GM19324 (cell line): Measurements from ENCODE around the gene MAPKAP1.
A peak's percentile ranks its signal among the peaks of the same experiment; 100 is the strongest.

ENCODE experiments used
- ATAC-seq: cut with Tn5 transposase; IDR thresholded peaks from one replicate; pipeline ENCODE4 v1.9.1; 2021; ENCODE audit warnings: mild to moderate bottlenecking, moderate library complexity; ENCODE audit not compliant: unreplicated experiment, low FRiP score

Gene MAPKAP1

GRCh38 chr9:125680445-125680844 lies 26.6 kb downstream of the MAPKAP1 start:
- ATAC-seq: no peak

GRCh38 chr9:125679597-125680189 lies 27.3 kb downstream of the MAPKAP1 start:
- ATAC-seq: no peak

- ATAC-seq: no peak
Observed at GRCh38 chr9:125674981-125675973, 31.7 kb downstream of the MAPKAP1 start.

DNA sequence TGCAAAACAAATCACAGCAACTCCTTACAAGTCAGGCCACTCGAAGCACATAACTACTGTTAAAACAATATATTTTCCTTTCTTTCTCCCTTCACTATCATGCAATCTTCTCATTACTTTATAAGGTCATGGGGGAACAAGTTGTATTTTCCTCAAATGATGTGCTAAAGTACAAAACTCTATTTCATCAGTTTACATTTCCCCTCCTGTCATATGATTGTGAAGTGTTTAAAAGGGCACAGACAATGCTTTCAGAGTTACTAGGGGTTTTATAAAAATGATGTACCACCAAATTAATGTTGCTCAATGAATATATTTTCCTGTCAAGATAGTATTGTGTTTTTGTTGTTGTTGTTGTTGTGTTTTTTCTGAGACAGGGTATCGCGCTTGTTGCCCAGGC lies 34.1 kb downstream of the MAPKAP1 start:
- ATAC-seq: no peak

DNA sequence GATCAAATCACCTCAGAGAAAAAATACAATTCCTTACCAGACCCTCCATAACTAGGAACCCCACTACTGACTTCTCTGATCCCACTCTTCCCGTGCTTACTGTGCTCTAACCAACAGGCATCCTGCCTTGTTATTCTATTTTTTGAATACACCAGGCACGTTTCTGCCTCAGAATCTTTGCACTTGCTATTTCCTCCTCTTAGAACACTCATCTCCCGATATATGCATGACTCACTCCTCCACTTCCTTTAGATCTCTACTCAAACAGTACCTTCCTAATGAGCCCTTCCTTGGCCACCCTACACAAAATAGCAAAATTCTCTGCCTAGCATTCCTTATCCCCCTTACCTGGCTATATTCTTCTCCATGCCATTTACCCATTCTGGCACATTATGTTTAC lies 43.9 kb downstream of the MAPKAP1 start:
- ATAC-seq: no peak

DNA sequence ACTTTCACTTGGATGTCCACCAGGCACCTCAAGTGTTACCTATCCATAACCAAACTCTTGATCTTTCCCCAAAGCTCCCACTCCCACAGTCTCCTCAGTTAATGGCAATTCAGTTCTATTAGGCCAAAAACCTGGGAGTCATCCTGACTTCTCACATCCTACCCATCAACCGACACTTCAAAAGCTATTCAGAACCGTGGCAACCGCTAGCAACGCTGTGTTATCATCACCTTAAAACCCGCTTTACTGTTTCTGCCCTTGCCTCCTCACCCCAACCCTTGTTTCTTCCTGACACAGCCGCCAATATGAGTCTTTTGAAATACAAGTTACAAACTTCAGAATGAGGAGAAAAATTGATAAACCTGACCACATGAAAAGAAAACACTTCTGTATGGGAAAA lies 46.5 kb downstream of the MAPKAP1 start:
- ATAC-seq: no peak

DNA sequence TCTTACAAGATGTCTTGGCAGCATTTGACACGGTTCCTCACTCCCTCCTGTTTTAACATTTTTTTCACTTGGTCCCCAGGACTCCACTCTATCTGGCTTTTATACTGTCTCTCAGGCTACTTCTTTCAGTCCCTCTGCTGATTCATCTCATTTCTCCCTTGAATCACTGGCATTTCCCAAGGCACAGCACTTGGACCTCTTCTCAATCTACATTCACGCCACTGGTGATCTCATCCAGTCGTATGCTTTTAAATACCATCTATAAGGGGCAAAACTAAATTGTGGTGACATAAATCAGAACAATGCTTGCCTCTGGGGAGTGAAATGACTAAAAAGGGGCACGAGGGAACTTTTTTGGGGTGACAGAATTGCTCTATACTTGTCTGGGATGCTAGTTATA lies 47.1 kb downstream of the MAPKAP1 start:
- no peak for ATAC-seq

- no peak for ATAC-seq
Observed at GRCh38 chr9:125659201-125659840, 47.7 kb downstream of the MAPKAP1 start.

- ATAC-seq: no peak
Observed at GRCh38 chr9:125656560-125656959, 50.4 kb downstream of the MAPKAP1 start.

- ATAC-seq: no peak
Observed at GRCh38 chr9:125655691-125656410, 51.2 kb downstream of the MAPKAP1 start.

GRCh38 chr9:125655066-125655633 lies 51.9 kb downstream of the MAPKAP1 start:
- ATAC-seq: no peak

DNA sequence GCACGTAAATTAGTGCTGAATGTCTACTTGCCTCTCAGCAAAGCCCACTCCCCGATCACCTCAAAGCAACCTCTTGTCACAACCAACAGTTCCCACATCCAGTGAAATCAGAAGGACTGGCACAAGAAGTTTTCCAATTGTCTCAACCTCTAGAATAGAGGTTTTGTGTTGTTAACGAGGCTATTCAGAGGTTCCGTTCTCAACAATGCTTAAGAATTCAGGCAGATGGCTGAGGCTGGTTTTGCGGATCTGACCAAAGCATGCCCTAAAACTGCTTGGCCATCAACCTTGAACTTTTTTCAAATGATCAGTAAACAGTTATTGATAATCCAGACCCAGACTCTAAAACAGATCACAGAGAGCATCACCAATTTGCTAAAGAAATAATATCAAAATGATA lies 52.9 kb downstream of the MAPKAP1 start:
- no peak for ATAC-seq

DNA sequence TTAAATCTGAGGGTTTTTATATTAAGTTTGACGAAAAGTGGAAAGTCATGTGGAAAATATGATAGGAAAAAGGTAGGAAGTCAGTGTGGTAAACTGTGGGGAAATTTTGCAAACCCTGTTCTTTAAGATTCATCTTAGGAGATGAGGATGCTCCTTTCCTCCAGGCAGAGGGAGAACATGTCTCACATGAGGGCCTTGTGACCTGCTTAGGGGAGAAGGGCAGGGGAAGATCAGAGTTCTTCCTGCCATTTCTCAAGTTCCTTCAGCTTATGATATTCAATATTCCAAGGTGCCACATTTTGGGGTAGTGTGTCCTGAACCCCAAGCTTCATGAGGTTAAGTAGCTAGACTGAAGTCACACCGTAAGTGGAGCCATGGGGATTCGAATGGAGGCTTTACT lies 53.7 kb downstream of the MAPKAP1 start:
- no peak for ATAC-seq

DNA sequence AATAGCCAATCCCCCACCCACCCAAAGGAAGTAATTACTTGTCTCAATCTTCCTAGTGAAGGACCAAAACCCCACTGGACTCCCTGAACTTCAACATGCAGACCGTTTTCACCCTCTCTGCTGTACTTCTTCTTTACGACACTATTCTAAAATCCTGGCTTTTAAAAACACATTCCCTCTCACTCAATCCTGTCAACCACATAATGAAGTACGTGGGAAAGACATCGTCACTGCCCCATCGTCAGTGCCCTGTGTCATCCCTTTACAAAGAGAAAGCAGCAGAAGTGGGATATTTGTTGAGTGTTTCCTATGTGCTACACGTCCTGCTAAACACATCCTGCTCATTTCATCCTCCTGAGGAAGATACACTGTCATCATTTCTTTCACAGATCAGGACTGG lies 54.2 kb downstream of the MAPKAP1 start:
- ATAC-seq: no peak

GRCh38 chr9:125652233-125652594 lies 54.8 kb downstream of the MAPKAP1 start:
- ATAC-seq: no peak

- ATAC-seq: no peak
Observed at GRCh38 chr9:125651576-125652232, 55.3 kb downstream of the MAPKAP1 start.

DNA sequence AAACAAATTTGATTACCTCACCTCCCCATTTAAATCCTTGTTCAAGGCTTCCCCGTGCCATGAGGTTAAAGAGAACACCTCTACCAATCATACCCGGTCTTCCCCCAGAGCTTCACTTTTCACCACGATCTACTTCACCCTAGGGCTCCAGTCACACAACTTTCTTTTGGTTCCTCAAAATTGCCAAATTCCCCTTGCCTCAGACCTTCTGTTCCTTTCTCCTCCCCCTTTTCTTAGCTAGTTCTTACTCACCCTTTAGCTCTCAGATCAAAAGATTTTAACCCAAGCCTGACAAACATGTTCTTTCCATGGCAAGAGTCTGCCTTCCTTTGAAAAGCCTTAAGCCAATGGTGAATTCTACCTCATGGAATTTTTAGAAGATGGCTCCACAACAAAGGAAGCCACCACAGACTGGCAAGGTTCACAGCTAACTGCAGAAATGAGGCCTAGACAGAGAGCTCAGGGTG lies 56.7 kb downstream of the MAPKAP1 start:
- peak; percentile 47 for ATAC-seq

- no peak for ATAC-seq
Observed at GRCh38 chr9:125649826-125650225, 57.2 kb downstream of the MAPKAP1 start.

DNA sequence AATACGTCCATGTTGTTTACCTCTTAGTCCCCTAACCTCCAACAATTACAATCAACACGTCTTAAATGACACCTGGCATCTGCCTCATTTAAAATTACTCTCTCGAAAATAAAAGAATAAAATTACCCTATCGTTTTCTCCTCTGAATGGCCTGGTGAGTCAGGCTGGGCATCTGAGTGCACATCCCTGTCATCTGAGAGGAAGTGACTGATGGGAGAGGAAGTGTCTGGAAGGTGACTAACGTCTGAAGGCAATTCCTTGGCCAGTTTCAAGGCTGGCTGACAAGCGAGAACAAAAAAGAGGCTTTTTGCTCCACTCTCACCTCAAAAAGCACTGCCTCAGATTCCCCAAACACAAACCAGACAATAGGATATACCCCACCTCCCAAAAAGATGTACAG lies 57.7 kb downstream of the MAPKAP1 start:
- no peak for ATAC-seq

DNA sequence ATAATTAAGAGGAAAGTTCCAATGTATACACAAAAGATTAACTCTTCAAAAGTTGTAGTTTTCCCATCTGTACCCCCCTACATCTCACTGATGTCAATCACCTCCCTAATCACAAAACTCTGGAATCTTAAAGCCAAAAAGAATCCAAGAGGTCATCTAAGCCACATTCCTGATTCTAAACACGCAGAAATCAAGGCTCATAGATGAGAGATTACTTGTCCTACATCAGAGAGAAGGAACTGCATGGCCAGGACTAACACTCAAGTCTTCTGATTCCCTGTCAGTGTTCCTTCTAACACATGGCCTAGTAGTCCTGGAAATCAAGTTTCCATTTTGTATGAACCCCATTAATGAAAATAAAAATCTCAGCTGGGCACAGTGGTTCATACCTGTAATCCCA lies 58.7 kb downstream of the MAPKAP1 start:
- ATAC-seq: no peak
